ENCODE results near the gene GHR.

DNA sequence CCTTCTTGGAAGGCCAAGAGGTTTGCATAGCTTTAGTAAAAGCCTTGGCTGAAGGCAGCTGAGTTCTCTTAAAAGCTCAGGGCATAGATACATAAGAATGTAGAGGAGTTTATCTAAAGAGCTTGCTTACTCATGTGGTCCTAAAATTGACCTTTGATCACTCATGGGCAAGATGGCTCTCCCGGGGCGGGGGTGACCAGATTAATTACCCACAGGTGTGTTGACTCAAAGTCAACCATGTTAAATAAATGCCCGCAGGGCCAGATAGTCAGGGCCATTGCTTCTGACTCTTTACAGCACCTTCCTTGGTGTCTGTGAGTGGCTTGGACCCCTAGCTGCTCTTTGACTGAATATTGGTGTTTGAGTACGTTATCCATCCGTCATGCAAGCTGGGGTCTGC, 33.1 kb upstream of the GHR start:
- TF ChIP-seq POLR2A (IDR thresholded peaks at IDR 0.05) (no peak), CTCF (IDR thresholded peaks at IDR 0.05) (no peak), POLR2AphosphoS5 (IDR thresholded peaks at IDR 0.05) (no peak), EP300 (IDR thresholded peaks at IDR 0.05) (no peak)
